Measurements from ENCODE around the gene RPS19BP1.
A peak's percentile ranks its signal among the peaks of the same experiment; 100 is the strongest.

RPS19BP1 gene

GRCh38 chr22:39490966-39491680 is 41.4 kb downstream of the RPS19BP1 start:
- TF ChIP-seq, protein P1, sequence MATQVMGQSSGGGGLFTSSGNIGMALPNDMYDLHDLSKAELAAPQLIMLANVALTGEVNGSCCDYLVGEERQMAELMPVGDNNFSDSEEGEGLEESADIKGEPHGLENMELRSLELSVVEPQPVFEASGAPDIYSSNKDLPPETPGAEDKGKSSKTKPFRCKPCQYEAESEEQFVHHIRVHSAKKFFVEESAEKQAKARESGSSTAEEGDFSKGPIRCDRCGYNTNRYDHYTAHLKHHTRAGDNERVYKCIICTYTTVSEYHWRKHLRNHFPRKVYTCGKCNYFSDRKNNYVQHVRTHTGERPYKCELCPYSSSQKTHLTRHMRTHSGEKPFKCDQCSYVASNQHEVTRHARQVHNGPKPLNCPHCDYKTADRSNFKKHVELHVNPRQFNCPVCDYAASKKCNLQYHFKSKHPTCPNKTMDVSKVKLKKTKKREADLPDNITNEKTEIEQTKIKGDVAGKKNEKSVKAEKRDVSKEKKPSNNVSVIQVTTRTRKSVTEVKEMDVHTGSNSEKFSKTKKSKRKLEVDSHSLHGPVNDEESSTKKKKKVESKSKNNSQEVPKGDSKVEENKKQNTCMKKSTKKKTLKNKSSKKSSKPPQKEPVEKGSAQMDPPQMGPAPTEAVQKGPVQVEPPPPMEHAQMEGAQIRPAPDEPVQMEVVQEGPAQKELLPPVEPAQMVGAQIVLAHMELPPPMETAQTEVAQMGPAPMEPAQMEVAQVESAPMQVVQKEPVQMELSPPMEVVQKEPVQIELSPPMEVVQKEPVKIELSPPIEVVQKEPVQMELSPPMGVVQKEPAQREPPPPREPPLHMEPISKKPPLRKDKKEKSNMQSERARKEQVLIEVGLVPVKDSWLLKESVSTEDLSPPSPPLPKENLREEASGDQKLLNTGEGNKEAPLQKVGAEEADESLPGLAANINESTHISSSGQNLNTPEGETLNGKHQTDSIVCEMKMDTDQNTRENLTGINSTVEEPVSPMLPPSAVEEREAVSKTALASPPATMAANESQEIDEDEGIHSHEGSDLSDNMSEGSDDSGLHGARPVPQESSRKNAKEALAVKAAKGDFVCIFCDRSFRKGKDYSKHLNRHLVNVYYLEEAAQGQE (IDR thresholded peaks at IDR 0.05; ENCODE audit: low read depth): no peak
- TF ChIP-seq TAF1 (IDR thresholded peaks at IDR 0.05; ENCODE audit: low read depth): no peak
- no peak for TF ChIP-seq ZBTB7A (IDR thresholded peaks at IDR 0.05; ENCODE audit: low read depth)
- TF ChIP-seq YY1 (IDR thresholded peaks at IDR 0.05; ENCODE audit: low read depth): no peak
- no peak for TF ChIP-seq USF1 (IDR thresholded peaks at IDR 0.05)
- no peak for TF ChIP-seq RAD21 (IDR thresholded peaks at IDR 0.05; ENCODE audit: low read depth)
- no peak for TF ChIP-seq TEAD4 (IDR thresholded peaks at IDR 0.05)
- no peak for TF ChIP-seq NFIC (IDR thresholded peaks at IDR 0.05)
- no peak for TF ChIP-seq FOXM1 (IDR thresholded peaks at IDR 0.05; ENCODE audit: borderline replicate concordance, low read depth)

- no peak for TF ChIP-seq TCF12 (IDR thresholded peaks at IDR 0.05; ENCODE audit: low read depth)
- TF ChIP-seq EP300 (IDR thresholded peaks at IDR 0.05; ENCODE audit: borderline replicate concordance): no peak
- TF ChIP-seq YY1 (IDR thresholded peaks at IDR 0.05; ENCODE audit: low read depth): peak; percentile 95
- TF ChIP-seq TEAD4 (IDR thresholded peaks at IDR 0.05): no peak
- TF ChIP-seq RAD21 (IDR thresholded peaks at IDR 0.05; ENCODE audit: low read depth): no peak
- TF ChIP-seq USF1 (IDR thresholded peaks at IDR 0.05): peak; percentile 99
- no peak for TF ChIP-seq TAF1 (IDR thresholded peaks at IDR 0.05; ENCODE audit: low read depth)
- TF ChIP-seq, protein P2, sequence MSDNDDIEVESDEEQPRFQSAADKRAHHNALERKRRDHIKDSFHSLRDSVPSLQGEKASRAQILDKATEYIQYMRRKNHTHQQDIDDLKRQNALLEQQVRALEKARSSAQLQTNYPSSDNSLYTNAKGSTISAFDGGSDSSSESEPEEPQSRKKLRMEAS (IDR thresholded peaks at IDR 0.05): peak; percentile 64; the same call in 1 of the 2 replicates
These were observed 42.3 kb downstream of the RPS19BP1 start for GRCh38 chr22:39490135-39490798.

GRCh38 chr22:39489094-39490068 is 43.2 kb downstream of the RPS19BP1 start:
- TF ChIP-seq TEAD4 (IDR thresholded peaks at IDR 0.05): no peak
- no peak for TF ChIP-seq USF1 (IDR thresholded peaks at IDR 0.05)
- TF ChIP-seq ZBTB7A (IDR thresholded peaks at IDR 0.05; ENCODE audit: low read depth): no peak
- TF ChIP-seq, protein P1 (IDR thresholded peaks at IDR 0.05; ENCODE audit: low read depth): no peak
- TF ChIP-seq RAD21 (IDR thresholded peaks at IDR 0.05; ENCODE audit: low read depth): no peak
- TF ChIP-seq, protein P2 (IDR thresholded peaks at IDR 0.05): no peak
- no peak for TF ChIP-seq YY1 (IDR thresholded peaks at IDR 0.05; ENCODE audit: low read depth)
- TF ChIP-seq CEBPB (IDR thresholded peaks at IDR 0.05): no peak
- no peak for TF ChIP-seq CREB1 (IDR thresholded peaks at IDR 0.05; ENCODE audit: low read depth)
- no peak for TF ChIP-seq EP300 (IDR thresholded peaks at IDR 0.05; ENCODE audit: borderline replicate concordance)

DNA sequence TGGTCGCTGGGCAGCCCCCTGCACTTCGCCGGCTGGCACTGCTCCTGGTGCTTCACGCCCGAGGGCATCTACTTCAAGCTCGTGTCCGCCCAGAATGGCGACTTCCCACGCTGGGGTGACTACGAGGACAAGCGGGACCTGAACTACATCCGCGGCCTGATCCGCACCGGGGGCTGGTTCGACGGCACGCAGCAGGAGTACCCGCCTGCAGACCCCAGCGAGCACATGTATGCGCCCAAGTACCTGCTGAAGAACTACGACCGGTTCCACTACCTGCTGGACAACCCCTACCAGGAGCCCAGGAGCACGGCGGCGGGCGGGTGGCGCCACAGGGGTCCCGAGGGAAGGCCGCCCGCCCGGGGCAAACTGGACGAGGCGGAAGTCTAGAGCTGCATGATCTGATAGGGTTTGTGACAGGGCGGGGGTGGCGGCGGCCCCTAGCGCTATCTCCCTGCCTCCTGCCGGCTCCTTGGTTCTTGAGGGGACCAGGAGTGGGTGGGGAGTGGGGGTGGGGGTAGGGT is 43.9 kb downstream of the RPS19BP1 start:
- TF ChIP-seq, protein P2 (IDR thresholded peaks at IDR 0.05): no peak
- TF ChIP-seq TEAD4 (IDR thresholded peaks at IDR 0.05): no peak
- no peak for TF ChIP-seq FOXM1 (IDR thresholded peaks at IDR 0.05; ENCODE audit: borderline replicate concordance, low read depth)
- TF ChIP-seq ZBTB7A (IDR thresholded peaks at IDR 0.05; ENCODE audit: low read depth): no peak
- TF ChIP-seq NFIC (IDR thresholded peaks at IDR 0.05): no peak
- no peak for TF ChIP-seq RAD21 (IDR thresholded peaks at IDR 0.05; ENCODE audit: low read depth)
- no peak for TF ChIP-seq USF1 (IDR thresholded peaks at IDR 0.05)
- TF ChIP-seq YY1 (IDR thresholded peaks at IDR 0.05; ENCODE audit: low read depth): no peak
